Central memory CD8-positive, alpha-beta T cell (primary cell): Measurements from ENCODE around the gene CANT1.
A peak's percentile ranks its signal among the peaks of the same experiment; 100 is the strongest.

Experiments
- ATAC-seq: fragments of 150-1000 bp; cut with Tn5 transposase; replicated peaks from 2 replicates; pipeline ENCODE4 v1.10.0; 2022; ENCODE audit warnings: mild to moderate bottlenecking, moderate FRiP score, moderate number of reproducible peaks; ENCODE audit not compliant: poor library complexity, severe bottlenecking; ENCODE audit errors: extremely low read depth
- DNase-seq, 2 donors: peaks; one replicate each; pipeline ENCODE4 v3.0.0; 2021; ENCODE audit warnings: low spot score in 2 of 2
- H3K27ac Mint-ChIP-seq: one replicate; pipeline ENCODE4 v1.8.0; 2022; ENCODE audit warnings: low read depth, mild to moderate bottlenecking, moderate library complexity, mixed read lengths
- H3K27me3 Mint-ChIP-seq: one replicate; pipeline ENCODE4 v1.8.0; 2022; ENCODE audit warnings: mixed read lengths
- H3K36me3 Mint-ChIP-seq: one replicate; pipeline ENCODE4 v1.8.0; 2022; ENCODE audit warnings: mild to moderate bottlenecking, moderate library complexity, mixed read lengths; ENCODE audit not compliant: insufficient read depth
- H3K4me1 Mint-ChIP-seq: one replicate; pipeline ENCODE4 v1.8.0; 2022; ENCODE audit warnings: mixed read lengths
- H3K4me3 Mint-ChIP-seq: one replicate; pipeline ENCODE4 v1.8.0; 2022; ENCODE audit warnings: mild to moderate bottlenecking, moderate library complexity, mixed read lengths
- H3K9me3 Mint-ChIP-seq: one replicate; pipeline ENCODE4 v1.8.0; 2022; ENCODE audit warnings: mixed read lengths

The CANT1 gene

GRCh38 chr17:79047291-79047920, 37.8 kb upstream of the CANT1 start:
- Mint-ChIP-seq H3K27ac (no peak overlapping the region), H3K9me3 (no peaks in the 10 kb centered on the region)
- ATAC-seq = no peak

GRCh38 chr17:79046916-79047280, 37.3 kb upstream of the CANT1 start:
- Mint-ChIP-seq H3K27ac (no peak overlapping the region), H3K36me3 (peaks cover 1% of the 10 kb centered on the region), H3K9me3 (no peaks in the 10 kb centered on the region), H3K27me3 (peaks cover 52% of the 10 kb centered on the region), H3K4me1 (peaks cover 10% of the 10 kb centered on the region), H3K4me3 (no peak overlapping the region)
- DNase-seq = no peak
- no peak for ATAC-seq

More at GRCh38 chr17:79047291-79047920, 37.8 kb upstream of the CANT1 start:
- Mint-ChIP-seq H3K27me3 (peaks cover 52% of the 10 kb centered on the region), H3K36me3 (peaks cover 1% of the 10 kb centered on the region), H3K4me3 (no peak overlapping the region), H3K4me1 (peaks cover 10% of the 10 kb centered on the region)
- no peak for DNase-seq

GRCh38 chr17:79046197-79046915, 36.8 kb upstream of the CANT1 start:
- H3K4me3 Mint-ChIP-seq = no peak overlapping the region

GRCh38 chr17:79045842-79046196, 36.3 kb upstream of the CANT1 start:
- no peak overlapping the region for H3K27ac Mint-ChIP-seq
- no peaks in the 10 kb centered on the region for H3K9me3 Mint-ChIP-seq
- H3K4me1 Mint-ChIP-seq = peaks cover 10% of the 10 kb centered on the region
- DNase-seq (peak; percentile 27 to 47), ATAC-seq (peak; percentile 49)
- H3K27me3 Mint-ChIP-seq = peaks cover 45% of the 10 kb centered on the region
- peaks cover 1% of the 10 kb centered on the region for H3K36me3 Mint-ChIP-seq
- H3K4me3 Mint-ChIP-seq = no peak overlapping the region

More at GRCh38 chr17:79046197-79046915, 36.8 kb upstream of the CANT1 start:
- H3K27ac Mint-ChIP-seq = no peak overlapping the region
- no peak for DNase-seq
- peaks cover 1% of the 10 kb centered on the region for H3K36me3 Mint-ChIP-seq
- H3K4me1 Mint-ChIP-seq = peaks cover 10% of the 10 kb centered on the region
- H3K27me3 Mint-ChIP-seq = peaks cover 50% of the 10 kb centered on the region
- ATAC-seq = no peak
- H3K9me3 Mint-ChIP-seq = no peaks in the 10 kb centered on the region

- Mint-ChIP-seq H3K27me3 (peaks cover 38% of the 10 kb centered on the region), H3K4me3 (no peak overlapping the region), H3K27ac (peak overlapping the region; percentile 22), H3K4me1 (peaks cover 10% of the 10 kb centered on the region), H3K9me3 (no peaks in the 10 kb centered on the region), H3K36me3 (peaks cover 1% of the 10 kb centered on the region)
- no peak for ATAC-seq
- no peak for DNase-seq
These were observed 35.6 kb upstream of the CANT1 start for GRCh38 chr17:79045001-79045729.

GRCh38 chr17:79044462-79044861, 34.9 kb upstream of the CANT1 start:
- Mint-ChIP-seq H3K4me3 (no peak overlapping the region), H3K4me1 (peaks cover 10% of the 10 kb centered on the region), H3K27me3 (peaks cover 31% of the 10 kb centered on the region), H3K27ac (peak overlapping the region; percentile 22), H3K36me3 (peaks cover 1% of the 10 kb centered on the region), H3K9me3 (no peaks in the 10 kb centered on the region)
- ATAC-seq = no peak
- no peak for DNase-seq

- Mint-ChIP-seq H3K9me3 (no peaks in the 10 kb centered on the region), H3K4me3 (no peak overlapping the region), H3K27ac (no peak overlapping the region), H3K27me3 (peaks cover 27% of the 10 kb centered on the region), H3K36me3 (peaks cover 1% of the 10 kb centered on the region), H3K4me1 (peaks cover 10% of the 10 kb centered on the region)
- no peak for ATAC-seq
- no peak for DNase-seq
These were observed 34.4 kb upstream of the CANT1 start for GRCh38 chr17:79043931-79044320.

- Mint-ChIP-seq H3K4me1 (peaks cover 10% of the 10 kb centered on the region), H3K4me3 (no peak overlapping the region), H3K36me3 (peaks cover 1% of the 10 kb centered on the region), H3K27ac (no peak overlapping the region), H3K9me3 (no peaks in the 10 kb centered on the region), H3K27me3 (peaks cover 27% of the 10 kb centered on the region)
- ATAC-seq = no peak
- DNase-seq = no peak
These were observed 33.8 kb upstream of the CANT1 start for GRCh38 chr17:79043191-79043930.

GRCh38 chr17:79042421-79043190, 33.0 kb upstream of the CANT1 start:
- no peak overlapping the region for H3K27ac Mint-ChIP-seq
- H3K4me1 Mint-ChIP-seq = peaks cover 10% of the 10 kb centered on the region
- peak; percentile 39 to 60 for DNase-seq
- peaks cover 1% of the 10 kb centered on the region for H3K36me3 Mint-ChIP-seq
- H3K4me3 Mint-ChIP-seq = no peak overlapping the region
- H3K9me3 Mint-ChIP-seq = no peaks in the 10 kb centered on the region
- H3K27me3 Mint-ChIP-seq = peaks cover 27% of the 10 kb centered on the region
- no peak for ATAC-seq

GRCh38 chr17:79041723-79042420, 32.3 kb upstream of the CANT1 start:
- no peaks in the 10 kb centered on the region for H3K9me3 Mint-ChIP-seq
- H3K36me3 Mint-ChIP-seq = peaks cover 1% of the 10 kb centered on the region
- no peak for DNase-seq
- H3K4me3 Mint-ChIP-seq = no peak overlapping the region
- H3K4me1 Mint-ChIP-seq = peaks cover 10% of the 10 kb centered on the region
- H3K27me3 Mint-ChIP-seq = peaks cover 27% of the 10 kb centered on the region
- H3K27ac Mint-ChIP-seq = no peak overlapping the region
- no peak for ATAC-seq

- no peak for DNase-seq
- H3K4me3 Mint-ChIP-seq = no peak overlapping the region
- H3K27me3 Mint-ChIP-seq = peaks cover 22% of the 10 kb centered on the region
- no peak for ATAC-seq
- peaks cover 1% of the 10 kb centered on the region for H3K36me3 Mint-ChIP-seq
- H3K27ac Mint-ChIP-seq = no peak overlapping the region
- H3K9me3 Mint-ChIP-seq = no peaks in the 10 kb centered on the region
- H3K4me1 Mint-ChIP-seq = peaks cover 10% of the 10 kb centered on the region
These were observed 31.5 kb upstream of the CANT1 start for GRCh38 chr17:79041041-79041570.
